AG04450 (cell line): ENCODE measurements around the gene POTEM. TPM values are rescaled to one million over a fixed set of nuclear protein-coding genes. Genes with fewer than 3 reads are reported as not detected.
"Not testable (repeated sequence)": the region's sequence is repeated elsewhere in the genome, so short reads cannot be mapped to it uniquely, and the experiment has no call there.

ENCODE experiments used
- CTCF ChIA-PET: fragments of 300-600, 350-600 bp; formaldehyde crosslinking; extraction: SDS; loops from one replicate; lab custom pipeline; 2022; ENCODE audit warnings: antibody characterized with exemption, inconsistent platforms; lab: Charles Lee
- POLR2A ChIA-PET: fragments of 350-600 bp; formaldehyde crosslinking; extraction: SDS; loops from one replicate; lab custom pipeline; 2021; ENCODE audit warnings: antibody characterized with exemption, inconsistent platforms; lab: Yijun Ruan, JAX
- DNase-seq: peaks from one replicate; pipeline ENCODE4 v3.0.0-alpha.2; 2011; ENCODE audit warnings: low read depth, low spot score
- H3K27ac ChIP-seq: one replicate; pipeline ENCODE4 v1.5.1; 2012; ENCODE audit warnings: low read depth, low read length, control low read depth
- H3K27me3 ChIP-seq: one replicate; pipeline ENCODE4 v1.6.0; 2012; ENCODE audit warnings: low read length; ENCODE audit not compliant: control insufficient read depth, insufficient read depth
- H3K4me3 ChIP-seq: 2 replicates; pipeline ENCODE4 v1.5.1; 2011; ENCODE audit warnings: mild to moderate bottlenecking, low read depth, low read length, control low read depth
- H3K9me3 ChIP-seq: 2 replicates; pipeline ENCODE4 v1.5.1; 2012; ENCODE audit warnings: low read length; ENCODE audit not compliant: control insufficient read depth, insufficient read depth
- polyA plus RNA-seq: library from polyadenylated mRNA; depleted of rRNA; stranded (reverse); fragments of >200 nt; gene quantifications from 2 replicates; pipeline ENCODE4 v1.2.3, GENCODE V29; 2011
- small RNA-seq: library from RNA; depleted of rRNA; stranded (forward); fragments of <200 nt; gene quantifications from one replicate; pipeline ENCODE3, GENCODE V24; 2012; ENCODE audit warnings: low read depth; ENCODE audit not compliant: insufficient read length

The POTEM gene
- polyA plus RNA-seq, 1 experiment: not detected

GRCh38 chr14:19038785-19039184 lies 71.6 kb downstream of the POTEM start:
- CTCF ChIA-PET, POLR2A ChIA-PET, H3K27me3 ChIP-seq, H3K4me3 ChIP-seq, H3K9me3 ChIP-seq, DNase-seq, H3K27ac ChIP-seq: not testable (repeated sequence)

DNA sequence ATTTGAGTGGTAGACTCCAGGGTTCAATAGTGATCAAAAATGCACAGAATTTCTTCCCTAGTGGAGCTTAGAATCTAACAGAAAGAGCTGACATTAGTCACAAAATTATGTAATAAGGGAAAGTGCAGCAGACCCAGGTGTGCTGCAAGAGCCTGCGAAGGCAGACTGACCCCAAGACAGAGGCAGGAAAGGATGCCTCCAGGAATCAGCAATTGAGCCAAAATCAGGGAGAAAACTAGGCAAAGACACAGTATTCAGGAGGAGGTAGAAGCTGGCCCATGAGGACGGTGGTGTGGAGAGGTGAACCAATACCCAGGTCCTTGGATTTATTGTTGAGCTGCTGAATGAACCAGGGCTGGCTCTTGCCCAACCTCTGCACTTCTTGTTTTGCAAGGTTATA lies 76.2 kb downstream of the POTEM start:
- H3K27ac ChIP-seq, DNase-seq, H3K4me3 ChIP-seq, CTCF ChIA-PET, H3K27me3 ChIP-seq, H3K9me3 ChIP-seq, POLR2A ChIA-PET: not testable (repeated sequence)

Small RNA genes within 50 kb of the gene (small RNA-seq; reads per million reads assigned to genes)
- gene RNU6-1239P: not detected
